ENCODE results near the gene TP53TG3. TPM values are rescaled to one million over a fixed set of nuclear protein-coding genes. Genes with fewer than 3 reads are reported as not detected.
"Not testable (repeated sequence)": the region's sequence is repeated elsewhere in the genome, so short reads cannot be mapped to it uniquely, and the experiment has no call there.

The TP53TG3 gene
- not detected for total RNA-seq (ENCODE audit: unreplicated experiment)
- long read RNA-seq, result 0 reads

GRCh38 chr16:32676065-32676464 is at the start of gene TP53TG3:
Gene TP53TG3 (minus strand): TSS chr16:32676165. CDS start chr16:32676097, 68 bp downstream.
- H3K27ac Mint-ChIP-seq (ENCODE audit: unreplicated experiment); H3K36me3 Mint-ChIP-seq (ENCODE audit: low read depth, unreplicated experiment); H3K4me1 Mint-ChIP-seq (ENCODE audit: unreplicated experiment); H3K27me3 Mint-ChIP-seq (ENCODE audit: unreplicated experiment); DNase-seq (ENCODE audit: low spot score); H3K9me3 Mint-ChIP-seq (ENCODE audit: unreplicated experiment); H3K4me3 Mint-ChIP-seq (ENCODE audit: unreplicated experiment): not testable (repeated sequence)

- H3K27me3 Mint-ChIP-seq (ENCODE audit: unreplicated experiment); H3K27ac Mint-ChIP-seq (ENCODE audit: unreplicated experiment); DNase-seq (ENCODE audit: low spot score); H3K4me1 Mint-ChIP-seq (ENCODE audit: unreplicated experiment); H3K36me3 Mint-ChIP-seq (ENCODE audit: low read depth, unreplicated experiment); H3K4me3 Mint-ChIP-seq (ENCODE audit: unreplicated experiment); H3K9me3 Mint-ChIP-seq (ENCODE audit: unreplicated experiment): not testable (repeated sequence)
Observed at GRCh38 chr16:32650876-32651275, 25.1 kb downstream of the TP53TG3 start.

- not testable (repeated sequence) for H3K4me1 Mint-ChIP-seq (ENCODE audit: unreplicated experiment); DNase-seq (ENCODE audit: low spot score); H3K4me3 Mint-ChIP-seq (ENCODE audit: unreplicated experiment); H3K27me3 Mint-ChIP-seq (ENCODE audit: unreplicated experiment); H3K36me3 Mint-ChIP-seq (ENCODE audit: low read depth, unreplicated experiment); H3K27ac Mint-ChIP-seq (ENCODE audit: unreplicated experiment)
- peaks cover 17% of the 10 kb centered on the region for H3K9me3 Mint-ChIP-seq (ENCODE audit: unreplicated experiment)
Observed at GRCh38 chr16:32647562-32647961, 28.4 kb downstream of the TP53TG3 start.

GRCh38 chr16:32646780-32647179 is 29.2 kb downstream of the TP53TG3 start:
- peaks cover 17% of the 10 kb centered on the region for H3K9me3 Mint-ChIP-seq (ENCODE audit: unreplicated experiment)
- H3K27ac Mint-ChIP-seq (ENCODE audit: unreplicated experiment); H3K4me1 Mint-ChIP-seq (ENCODE audit: unreplicated experiment); H3K36me3 Mint-ChIP-seq (ENCODE audit: low read depth, unreplicated experiment); DNase-seq (ENCODE audit: low spot score); H3K4me3 Mint-ChIP-seq (ENCODE audit: unreplicated experiment); H3K27me3 Mint-ChIP-seq (ENCODE audit: unreplicated experiment): not testable (repeated sequence)

- H3K4me3 Mint-ChIP-seq (ENCODE audit: unreplicated experiment); H3K27ac Mint-ChIP-seq (ENCODE audit: unreplicated experiment); DNase-seq (ENCODE audit: low spot score); H3K27me3 Mint-ChIP-seq (ENCODE audit: unreplicated experiment); H3K4me1 Mint-ChIP-seq (ENCODE audit: unreplicated experiment); H3K36me3 Mint-ChIP-seq (ENCODE audit: low read depth, unreplicated experiment): not testable (repeated sequence)
- peaks cover 17% of the 10 kb centered on the region for H3K9me3 Mint-ChIP-seq (ENCODE audit: unreplicated experiment)
Observed at GRCh38 chr16:32646177-32646576, 29.8 kb downstream of the TP53TG3 start.

GRCh38 chr16:32645278-32645908 is 30.6 kb downstream of the TP53TG3 start:
- not testable (repeated sequence) for DNase-seq (ENCODE audit: low spot score); H3K36me3 Mint-ChIP-seq (ENCODE audit: low read depth, unreplicated experiment); H3K27me3 Mint-ChIP-seq (ENCODE audit: unreplicated experiment); H3K27ac Mint-ChIP-seq (ENCODE audit: unreplicated experiment); H3K4me3 Mint-ChIP-seq (ENCODE audit: unreplicated experiment); H3K4me1 Mint-ChIP-seq (ENCODE audit: unreplicated experiment)
- peaks cover 17% of the 10 kb centered on the region for H3K9me3 Mint-ChIP-seq (ENCODE audit: unreplicated experiment)

GRCh38 chr16:32644715-32645114 is 31.2 kb downstream of the TP53TG3 start:
- H3K9me3 Mint-ChIP-seq (ENCODE audit: unreplicated experiment), result peaks cover 17% of the 10 kb centered on the region
- H3K4me1 Mint-ChIP-seq (ENCODE audit: unreplicated experiment); H3K27me3 Mint-ChIP-seq (ENCODE audit: unreplicated experiment); DNase-seq (ENCODE audit: low spot score); H3K4me3 Mint-ChIP-seq (ENCODE audit: unreplicated experiment); H3K27ac Mint-ChIP-seq (ENCODE audit: unreplicated experiment); H3K36me3 Mint-ChIP-seq (ENCODE audit: low read depth, unreplicated experiment): not testable (repeated sequence)

- H3K36me3 Mint-ChIP-seq (ENCODE audit: low read depth, unreplicated experiment); H3K9me3 Mint-ChIP-seq (ENCODE audit: unreplicated experiment); H3K4me3 Mint-ChIP-seq (ENCODE audit: unreplicated experiment); DNase-seq (ENCODE audit: low spot score); H3K27me3 Mint-ChIP-seq (ENCODE audit: unreplicated experiment); H3K27ac Mint-ChIP-seq (ENCODE audit: unreplicated experiment); H3K4me1 Mint-ChIP-seq (ENCODE audit: unreplicated experiment): not testable (repeated sequence)
Observed at GRCh38 chr16:32637614-32638013, 38.4 kb downstream of the TP53TG3 start.

GRCh38 chr16:32632096-32632495 is 43.9 kb downstream of the TP53TG3 start:
- H3K36me3 Mint-ChIP-seq (ENCODE audit: low read depth, unreplicated experiment); H3K27ac Mint-ChIP-seq (ENCODE audit: unreplicated experiment); H3K9me3 Mint-ChIP-seq (ENCODE audit: unreplicated experiment); H3K27me3 Mint-ChIP-seq (ENCODE audit: unreplicated experiment); H3K4me3 Mint-ChIP-seq (ENCODE audit: unreplicated experiment); DNase-seq (ENCODE audit: low spot score); H3K4me1 Mint-ChIP-seq (ENCODE audit: unreplicated experiment): not testable (repeated sequence)
